ENCODE results near the gene UPK3A. TPM values are rescaled to one million over a fixed set of nuclear protein-coding genes. Genes with fewer than 3 reads are reported as not detected.
"Not testable (repeated sequence)": the region's sequence is repeated elsewhere in the genome, so short reads cannot be mapped to it uniquely, and the experiment has no call there.

UPK3A gene
- total RNA-seq, 2 experiments from 2014 or later: not detected

DNA sequence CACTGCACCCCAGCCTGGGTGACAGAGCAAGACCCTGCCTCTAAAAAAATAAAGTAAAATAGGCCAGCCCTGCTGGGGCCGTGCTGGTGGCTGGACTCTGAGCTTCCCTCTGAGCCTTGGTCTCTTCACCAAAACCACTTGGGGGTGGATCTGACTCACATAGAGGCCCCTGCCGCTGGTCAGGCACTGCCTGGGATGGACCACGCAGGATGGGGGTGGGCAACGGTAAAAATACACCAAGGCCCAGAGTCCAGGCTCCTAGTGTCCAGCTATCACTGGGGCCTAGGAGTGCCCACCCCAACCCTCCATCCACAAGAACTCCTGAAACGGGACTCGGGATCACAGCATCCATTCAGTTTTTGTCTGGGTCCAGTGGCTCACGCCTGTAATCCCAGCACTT, 12.3 kb upstream of the UPK3A start:
- no peak overlapping the region for H3K4me3 Mint-ChIP-seq
- Histone ChIP-seq H3K36me3 (ENCODE audit: insufficient read depth, low read length) (no peaks in the 10 kb centered on the region), H3K27me3 (ENCODE audit: control insufficient read depth in 1 of 2, insufficient read depth in 2 of 2, low read length in 2 of 2) (peaks cover 0 to 5% of the 10 kb centered on the region in 2 experiments), H3K27ac (ENCODE audit: low read depth in 1 of 2, low read length in 2 of 2) (no peak overlapping the region), H3K4me1 (ENCODE audit: insufficient read depth, low read length) (peaks cover 18% of the 10 kb centered on the region), H3K9me3 (ENCODE audit: control insufficient read depth in 1 of 2, insufficient read depth in 1 of 2, low read length in 2 of 2) (no peaks in the 10 kb centered on the region), H3K4me3 (ENCODE audit: low read length) (no peak overlapping the region)
- no peak overlapping the region for H3K27ac Mint-ChIP-seq
- DNase-seq (no peak), ATAC-seq (ENCODE audit: poor library complexity) (no peak)
- intact Hi-C loops (cut with DNase I, micrococcal nuclease): no loop called here
- peaks cover 8% of the 10 kb centered on the region for H3K27me3 Mint-ChIP-seq
- H3K9me3 Mint-ChIP-seq: no peaks in the 10 kb centered on the region
- TF ChIP-seq, protein P1, sequence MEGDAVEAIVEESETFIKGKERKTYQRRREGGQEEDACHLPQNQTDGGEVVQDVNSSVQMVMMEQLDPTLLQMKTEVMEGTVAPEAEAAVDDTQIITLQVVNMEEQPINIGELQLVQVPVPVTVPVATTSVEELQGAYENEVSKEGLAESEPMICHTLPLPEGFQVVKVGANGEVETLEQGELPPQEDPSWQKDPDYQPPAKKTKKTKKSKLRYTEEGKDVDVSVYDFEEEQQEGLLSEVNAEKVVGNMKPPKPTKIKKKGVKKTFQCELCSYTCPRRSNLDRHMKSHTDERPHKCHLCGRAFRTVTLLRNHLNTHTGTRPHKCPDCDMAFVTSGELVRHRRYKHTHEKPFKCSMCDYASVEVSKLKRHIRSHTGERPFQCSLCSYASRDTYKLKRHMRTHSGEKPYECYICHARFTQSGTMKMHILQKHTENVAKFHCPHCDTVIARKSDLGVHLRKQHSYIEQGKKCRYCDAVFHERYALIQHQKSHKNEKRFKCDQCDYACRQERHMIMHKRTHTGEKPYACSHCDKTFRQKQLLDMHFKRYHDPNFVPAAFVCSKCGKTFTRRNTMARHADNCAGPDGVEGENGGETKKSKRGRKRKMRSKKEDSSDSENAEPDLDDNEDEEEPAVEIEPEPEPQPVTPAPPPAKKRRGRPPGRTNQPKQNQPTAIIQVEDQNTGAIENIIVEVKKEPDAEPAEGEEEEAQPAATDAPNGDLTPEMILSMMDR (IDR thresholded peaks at IDR 0.05): no peak
- peaks cover 13% of the 10 kb centered on the region for H3K4me1 Mint-ChIP-seq (ENCODE audit: low read depth)
- ChIA-PET CTCF (no interaction called here), POLR2A (interaction anchor here (1.0 kb wide), 1 partner anchor 38 kb away, joined by 3 read pairs; the partner anchor contains the start of gene FAM118A)
- no peaks in the 10 kb centered on the region for H3K36me3 Mint-ChIP-seq (ENCODE audit: low read depth)

DNA sequence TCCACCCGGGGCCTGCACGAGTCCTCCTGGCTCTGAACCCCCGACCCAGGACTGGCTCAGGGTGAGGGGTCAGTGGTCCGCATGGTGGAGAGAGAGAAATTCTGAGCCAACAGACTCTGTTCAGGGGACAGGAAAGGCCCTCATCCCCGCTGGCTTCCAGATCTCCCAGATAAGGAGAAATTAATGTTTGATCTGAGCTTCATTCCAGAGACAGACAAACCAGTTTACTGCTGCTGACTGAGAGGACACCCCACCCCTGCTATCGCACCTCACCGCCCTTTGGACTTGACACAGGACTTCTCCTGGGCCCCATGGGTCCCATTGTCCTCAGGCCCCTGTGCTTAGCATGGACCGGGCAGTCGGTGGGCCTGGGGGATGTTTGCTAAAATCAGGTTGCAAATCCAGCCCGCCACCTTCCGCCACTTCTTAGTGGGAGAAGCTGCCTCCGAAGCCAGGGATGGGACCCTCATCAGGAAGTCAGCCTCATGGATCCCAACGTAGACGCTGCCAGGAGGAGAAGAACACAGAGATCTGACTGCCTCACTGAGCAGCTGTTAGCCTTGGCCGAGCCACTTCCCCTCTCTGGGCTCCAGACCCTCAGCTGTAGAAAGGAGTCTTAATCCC, 11.2 kb upstream of the UPK3A start:
- Mint-ChIP-seq H3K4me1 (ENCODE audit: low read depth) (peaks cover 12% of the 10 kb centered on the region), H3K4me3 (no peak overlapping the region), H3K9me3 (no peaks in the 10 kb centered on the region), H3K27me3 (peaks cover 8% of the 10 kb centered on the region), H3K36me3 (ENCODE audit: low read depth) (no peaks in the 10 kb centered on the region), H3K27ac (no peak overlapping the region)
- H3K27me3 ChIP-seq (ENCODE audit: control insufficient read depth in 1 of 2, insufficient read depth in 2 of 2, low read length in 2 of 2): peaks cover 0 to 5% of the 10 kb centered on the region in 2 experiments
- ATAC-seq (ENCODE audit: poor library complexity): no peak
- H3K36me3 ChIP-seq (ENCODE audit: insufficient read depth, low read length): no peaks in the 10 kb centered on the region
- peaks cover 11% of the 10 kb centered on the region for H3K4me1 ChIP-seq (ENCODE audit: insufficient read depth, low read length)
- POLR2A ChIA-PET: no interaction called here
- H3K9me3 ChIP-seq (ENCODE audit: control insufficient read depth in 1 of 2, insufficient read depth in 1 of 2, low read length in 2 of 2): no peaks in the 10 kb centered on the region
- no peak overlapping the region for H3K4me3 ChIP-seq (ENCODE audit: low read length)
- intact Hi-C loops (cut with DNase I, micrococcal nuclease): no loop called here
- no peak for DNase-seq
- TF ChIP-seq, protein P1 (IDR thresholded peaks at IDR 0.05): no peak
- H3K27ac ChIP-seq (ENCODE audit: low read depth in 1 of 2, low read length in 2 of 2): no peak overlapping the region
- CTCF ChIA-PET: no interaction called here

DNA sequence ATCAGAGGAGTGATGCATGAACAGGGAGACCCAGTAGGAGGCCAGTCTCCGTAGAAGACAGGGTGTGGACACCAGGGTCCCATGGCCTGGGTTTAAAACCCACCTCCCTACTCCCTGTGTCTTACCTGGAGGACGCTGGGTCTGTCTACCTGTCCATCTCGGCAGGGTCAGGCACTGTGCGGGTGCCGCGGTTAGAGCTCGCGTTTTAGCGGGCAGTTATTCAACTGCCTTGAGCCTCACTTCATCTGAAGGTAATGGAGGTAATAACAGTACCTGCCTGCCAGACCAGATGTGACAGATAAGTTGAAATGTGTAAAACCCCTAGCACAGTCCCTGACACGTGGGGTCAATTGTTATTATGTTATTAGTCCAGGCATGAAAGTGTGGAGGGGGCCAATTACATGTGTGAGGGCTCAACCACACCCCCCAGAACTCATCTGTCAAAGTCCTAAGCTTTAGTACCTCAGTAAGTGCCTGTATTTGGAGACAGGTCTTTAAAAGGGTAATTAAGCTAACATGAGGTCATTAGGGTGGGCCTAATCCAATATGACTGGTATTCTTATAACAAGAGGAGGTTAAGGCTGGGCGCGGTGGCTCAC, 8.1 kb upstream of the UPK3A start:
- no peaks in the 10 kb centered on the region for H3K9me3 Mint-ChIP-seq
- TF ChIP-seq, protein P1 (IDR thresholded peaks at IDR 0.05): no peak
- ATAC-seq (ENCODE audit: poor library complexity) (no peak), DNase-seq (no peak)
- Histone ChIP-seq H3K9me3 (ENCODE audit: control insufficient read depth in 1 of 2, insufficient read depth in 1 of 2, low read length in 2 of 2) (no peaks in the 10 kb centered on the region), H3K27ac (ENCODE audit: low read depth in 1 of 2, low read length in 2 of 2) (no peak overlapping the region), H3K27me3 (ENCODE audit: control insufficient read depth in 1 of 2, insufficient read depth in 2 of 2, low read length in 2 of 2) (no peaks in the 10 kb centered on the region), H3K36me3 (ENCODE audit: insufficient read depth, low read length) (no peaks in the 10 kb centered on the region), H3K4me1 (ENCODE audit: insufficient read depth, low read length) (peaks cover 7% of the 10 kb centered on the region), H3K4me3 (ENCODE audit: low read length) (no peak overlapping the region)
- intact Hi-C loops (cut with DNase I, micrococcal nuclease): no loop called here
- H3K27ac Mint-ChIP-seq: no peak overlapping the region
- POLR2A ChIA-PET: no interaction called here
- H3K36me3 Mint-ChIP-seq (ENCODE audit: low read depth): no peaks in the 10 kb centered on the region
- no peak overlapping the region for H3K4me3 Mint-ChIP-seq
- H3K4me1 Mint-ChIP-seq (ENCODE audit: low read depth): peaks cover 12% of the 10 kb centered on the region
- no peaks in the 10 kb centered on the region for H3K27me3 Mint-ChIP-seq
- CTCF ChIA-PET: no interaction called here

DNA sequence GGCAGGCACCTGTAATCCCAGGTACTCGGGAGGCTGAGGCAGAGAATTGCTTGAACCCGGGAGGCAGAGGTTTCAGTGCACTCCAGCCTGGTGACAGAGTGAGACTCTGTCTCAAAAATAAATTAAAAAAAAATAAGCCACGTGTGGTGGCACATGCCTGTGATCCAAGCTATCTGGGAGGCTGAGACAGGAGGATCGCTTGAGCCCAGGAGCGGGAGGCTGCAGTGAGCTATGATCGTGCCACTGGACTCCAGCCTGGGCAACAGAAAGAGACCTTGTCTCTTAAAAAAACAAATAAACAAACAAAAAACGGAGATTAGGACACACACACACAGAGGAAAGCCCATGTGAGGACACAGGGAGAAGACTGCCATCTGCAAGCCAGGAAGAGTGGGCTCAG, 7.0 kb upstream of the UPK3A start:
- H3K36me3 ChIP-seq (ENCODE audit: insufficient read depth, low read length); H3K9me3 Mint-ChIP-seq; POLR2A ChIA-PET; H3K27ac Mint-ChIP-seq; H3K36me3 Mint-ChIP-seq (ENCODE audit: low read depth); CTCF ChIA-PET; H3K27me3 ChIP-seq (ENCODE audit: control insufficient read depth in 1 of 2, insufficient read depth in 2 of 2, low read length in 2 of 2); H3K9me3 ChIP-seq (ENCODE audit: control insufficient read depth in 1 of 2, insufficient read depth in 1 of 2, low read length in 2 of 2); H3K27ac ChIP-seq (ENCODE audit: low read depth in 1 of 2, low read length in 2 of 2); DNase-seq; ATAC-seq (ENCODE audit: poor library complexity); H3K4me1 ChIP-seq (ENCODE audit: insufficient read depth, low read length); intact Hi-C loops (cut with DNase I, micrococcal nuclease); H3K4me3 ChIP-seq (ENCODE audit: low read length); H3K4me3 Mint-ChIP-seq; H3K27me3 Mint-ChIP-seq: not testable (repeated sequence)
- peaks cover 12% of the 10 kb centered on the region for H3K4me1 Mint-ChIP-seq (ENCODE audit: low read depth)

Data from CD4-positive, alpha-beta T cell (primary cell).